MCF 10A (cell line): ENCODE results near the gene HES3. TPM values are rescaled to one million over a fixed set of nuclear protein-coding genes. Genes with fewer than 3 reads are reported as not detected.

Experiments used
- BruUV-seq: library from RNA; stranded (reverse); fragments of 400-500 nt; replicated peaks from 2 replicates; lab custom pipeline; 2021; lab: Mats Ljungman, UMichigan
- CTCF ChIA-PET: fragments of 300-600 bp; sonication (Branson Sonifier 250); formaldehyde crosslinking; extraction: SDS; loops from one replicate; lab custom pipeline; 2021; ENCODE audit warnings: antibody characterized with exemption, inconsistent platforms; lab: Yijun Ruan, JAX
- POLR2A ChIA-PET: fragments of 300-600, 350-650 bp; sonication (Branson Sonifier 250); formaldehyde crosslinking; extraction: SDS; loops from one replicate; lab custom pipeline; 2020; ENCODE audit warnings: antibody characterized with exemption, inconsistent platforms; lab: Yijun Ruan, JAX
- DNase-seq: peaks from one replicate; pipeline ENCODE4 v3.0.0-alpha.2; 2018; ENCODE audit not compliant: unreplicated experiment
- H3K27ac Mint-ChIP-seq: one replicate; pipeline ENCODE4 v1.8.0; 2022; ENCODE audit warnings: mild to moderate bottlenecking, low read depth, mixed read lengths; ENCODE audit not compliant: unreplicated experiment
- H3K27me3 Mint-ChIP-seq: one replicate; pipeline ENCODE4 v1.8.0; 2022; ENCODE audit warnings: mixed read lengths; ENCODE audit not compliant: insufficient read depth, unreplicated experiment
- H3K36me3 Mint-ChIP-seq: one replicate; pipeline ENCODE4 v1.8.0; 2022; ENCODE audit warnings: mild to moderate bottlenecking, moderate library complexity, mixed read lengths; ENCODE audit not compliant: insufficient read depth, unreplicated experiment
- H3K4me1 Mint-ChIP-seq: one replicate; pipeline ENCODE4 v1.8.0; 2022; ENCODE audit warnings: mixed read lengths; ENCODE audit not compliant: insufficient read depth, unreplicated experiment
- H3K4me3 Mint-ChIP-seq: one replicate; pipeline ENCODE4 v1.8.0; 2022; ENCODE audit warnings: mild to moderate bottlenecking, moderate library complexity, mixed read lengths; ENCODE audit not compliant: unreplicated experiment
- H3K9me3 Mint-ChIP-seq: one replicate; pipeline ENCODE4 v1.8.0; 2022; ENCODE audit warnings: mixed read lengths; ENCODE audit not compliant: unreplicated experiment
- intact Hi-C: fragments of 100-400 bp; cut with micrococcal nuclease; formaldehyde crosslinking; loops from 2 replicates; pipeline ENCODE4 v1.14.1; 2022
- total RNA-seq: library from RNA; stranded (reverse); gene quantifications from 2 replicates; pipeline ENCODE4 v1.2.3, GENCODE V29; 2022
- TF ChIP-seq, protein P1 (sequence below): fragments of 200-600 bp; IDR thresholded peaks from one replicate; pipeline ENCODE4 v1.8.0; 2022; ENCODE audit warnings: antibody characterized with exemption, mild to moderate bottlenecking; ENCODE audit not compliant: unreplicated experiment

HES3 gene
- total RNA-seq, 1 experiment from 2014 or later = not detected

DNA sequence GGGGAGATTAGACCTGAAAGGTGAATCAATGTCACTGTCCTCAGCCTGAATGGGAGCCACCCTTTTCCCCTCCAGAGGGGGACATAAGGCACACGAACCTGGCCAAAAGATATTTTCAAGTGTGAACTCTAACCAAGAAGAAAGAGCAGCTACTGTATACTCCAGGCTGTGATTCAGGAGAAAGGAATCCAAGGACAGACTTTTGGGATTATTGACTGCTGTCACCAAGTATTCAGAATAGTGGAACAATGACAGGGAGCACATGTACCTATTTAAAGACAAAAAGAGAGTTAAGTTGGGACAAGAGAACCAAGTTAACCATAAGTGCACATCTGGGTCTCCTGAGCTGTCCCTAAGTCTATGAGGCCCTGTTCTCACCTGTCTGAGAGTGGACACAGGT is 10.6 kb upstream of the HES3 start:
- H3K4me1 Mint-ChIP-seq = peaks cover 10% of the 10 kb centered on the region
- H3K36me3 Mint-ChIP-seq = peaks cover 56% of the 10 kb centered on the region
- ChIA-PET POLR2A (interaction anchor here (0.6 to 4.0 kb wide), 2 partner anchors 35 to 320 kb away, joined by 3 to 42 read pairs; partner anchors contain the start of gene RPL22), CTCF (interaction anchor here (0.8 kb wide), 1 partner anchor 27 kb away, joined by 3 read pairs; the partner anchor contains the start of gene RNF207)
- intact Hi-C loops = no loop called here
- H3K9me3 Mint-ChIP-seq = no peaks in the 10 kb centered on the region
- TF ChIP-seq, protein P1, sequence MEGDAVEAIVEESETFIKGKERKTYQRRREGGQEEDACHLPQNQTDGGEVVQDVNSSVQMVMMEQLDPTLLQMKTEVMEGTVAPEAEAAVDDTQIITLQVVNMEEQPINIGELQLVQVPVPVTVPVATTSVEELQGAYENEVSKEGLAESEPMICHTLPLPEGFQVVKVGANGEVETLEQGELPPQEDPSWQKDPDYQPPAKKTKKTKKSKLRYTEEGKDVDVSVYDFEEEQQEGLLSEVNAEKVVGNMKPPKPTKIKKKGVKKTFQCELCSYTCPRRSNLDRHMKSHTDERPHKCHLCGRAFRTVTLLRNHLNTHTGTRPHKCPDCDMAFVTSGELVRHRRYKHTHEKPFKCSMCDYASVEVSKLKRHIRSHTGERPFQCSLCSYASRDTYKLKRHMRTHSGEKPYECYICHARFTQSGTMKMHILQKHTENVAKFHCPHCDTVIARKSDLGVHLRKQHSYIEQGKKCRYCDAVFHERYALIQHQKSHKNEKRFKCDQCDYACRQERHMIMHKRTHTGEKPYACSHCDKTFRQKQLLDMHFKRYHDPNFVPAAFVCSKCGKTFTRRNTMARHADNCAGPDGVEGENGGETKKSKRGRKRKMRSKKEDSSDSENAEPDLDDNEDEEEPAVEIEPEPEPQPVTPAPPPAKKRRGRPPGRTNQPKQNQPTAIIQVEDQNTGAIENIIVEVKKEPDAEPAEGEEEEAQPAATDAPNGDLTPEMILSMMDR = no peak
- peak overlapping the region; percentile 61 for H3K27ac Mint-ChIP-seq
- no peak overlapping the region for H3K4me3 Mint-ChIP-seq
- DNase-seq = no peak
- BruUV-seq = no TSS peak
- no peaks in the 10 kb centered on the region for H3K27me3 Mint-ChIP-seq

DNA sequence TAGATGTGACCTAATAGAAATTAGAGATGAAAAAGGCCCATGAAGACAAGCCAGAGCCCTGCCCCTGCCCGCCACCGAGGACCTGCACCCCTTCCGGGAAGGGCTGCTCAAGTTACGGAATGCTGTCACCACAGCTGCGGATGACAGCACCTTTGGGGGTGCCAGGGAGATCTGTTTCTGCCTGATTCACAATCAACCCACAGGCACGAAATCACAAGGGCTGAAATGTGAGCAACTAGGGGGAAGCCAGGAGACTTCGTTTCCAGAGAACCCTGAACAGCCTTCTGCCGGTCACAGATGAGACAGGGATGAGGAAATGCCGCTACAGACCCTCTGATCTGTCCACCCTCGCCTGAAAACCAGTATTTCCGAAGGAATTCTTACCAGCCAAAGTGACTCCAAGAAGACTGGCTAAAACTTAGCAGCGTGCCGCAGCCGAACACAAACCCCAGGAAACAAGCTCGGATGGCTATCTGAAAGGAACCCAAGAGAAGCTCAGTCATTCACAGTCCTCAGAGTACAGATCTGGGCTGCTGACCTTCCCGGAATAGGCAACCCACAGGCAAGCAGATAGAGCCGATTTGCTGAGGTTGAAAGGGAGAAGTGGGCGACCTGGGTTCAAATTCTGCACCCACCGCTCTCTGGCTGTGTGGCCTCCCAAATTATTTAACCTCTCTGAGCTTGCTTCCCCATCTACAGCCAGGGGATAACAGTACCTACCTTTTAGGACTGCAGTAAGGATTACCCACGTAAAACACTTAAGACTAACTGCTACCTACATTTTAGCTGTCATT is 9.3 kb upstream of the HES3 start:
- Mint-ChIP-seq H3K27me3 (no peaks in the 10 kb centered on the region), H3K36me3 (peaks cover 51% of the 10 kb centered on the region), H3K9me3 (no peaks in the 10 kb centered on the region), H3K4me1 (peaks cover 10% of the 10 kb centered on the region), H3K27ac (peak overlapping the region; percentile 75), H3K4me3 (peak overlapping the region; percentile 77)
- TF ChIP-seq, protein P1 = no peak
- intact Hi-C loops = no loop called here
- ChIA-PET CTCF (interaction anchor here (0.7 to 2.0 kb wide), 7 partner anchors 9 to 37 kb away, joined by 3 to 10 read pairs (median 4); no protein-coding TSS in a partner anchor), POLR2A (interaction anchor here (0.7 to 4.0 kb wide), 11 partner anchors 9 to 163 kb away, joined by 3 to 42 read pairs (median 4); partner anchors contain the start of genes RNF207 and RPL22)
- no TSS peak for BruUV-seq
- no peak for DNase-seq

DNA sequence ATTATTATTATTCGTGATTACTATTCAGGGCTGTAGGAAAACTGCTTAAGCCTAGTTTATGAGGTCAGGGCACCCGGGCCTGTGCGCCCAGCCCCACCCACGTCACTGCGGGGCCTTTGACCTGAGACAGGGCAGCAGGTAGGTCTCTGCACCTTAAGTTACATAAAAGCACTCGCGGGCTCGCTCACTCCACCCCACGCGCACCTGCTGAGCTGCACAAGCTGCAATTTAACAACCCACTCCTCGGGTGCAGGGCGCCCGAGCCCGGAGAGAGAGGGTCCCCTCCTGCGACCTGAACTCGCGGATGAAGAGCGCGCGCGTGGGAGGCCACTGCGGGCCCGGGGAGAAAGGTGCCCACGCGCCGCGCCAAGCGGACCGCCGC is 8.7 kb upstream of the HES3 start:
- DNase-seq = no peak
- ChIA-PET CTCF (interaction anchor here (0.7 to 2.0 kb wide), 7 partner anchors 9 to 37 kb away, joined by 3 to 10 read pairs (median 4); no protein-coding TSS in a partner anchor), POLR2A (interaction anchor here (0.7 to 4.0 kb wide), 12 partner anchors 10 to 162 kb away, joined by 3 to 42 read pairs (median 4); partner anchors contain the start of genes RNF207 and RPL22)
- Mint-ChIP-seq H3K9me3 (no peaks in the 10 kb centered on the region), H3K4me1 (peaks cover 10% of the 10 kb centered on the region), H3K36me3 (peaks cover 46% of the 10 kb centered on the region), H3K27me3 (no peaks in the 10 kb centered on the region), H3K4me3 (peak overlapping the region; percentile 77), H3K27ac (no peak overlapping the region)
- TF ChIP-seq, protein P1 = no peak
- BruUV-seq = no TSS peak
- intact Hi-C loops = no loop called here

DNA sequence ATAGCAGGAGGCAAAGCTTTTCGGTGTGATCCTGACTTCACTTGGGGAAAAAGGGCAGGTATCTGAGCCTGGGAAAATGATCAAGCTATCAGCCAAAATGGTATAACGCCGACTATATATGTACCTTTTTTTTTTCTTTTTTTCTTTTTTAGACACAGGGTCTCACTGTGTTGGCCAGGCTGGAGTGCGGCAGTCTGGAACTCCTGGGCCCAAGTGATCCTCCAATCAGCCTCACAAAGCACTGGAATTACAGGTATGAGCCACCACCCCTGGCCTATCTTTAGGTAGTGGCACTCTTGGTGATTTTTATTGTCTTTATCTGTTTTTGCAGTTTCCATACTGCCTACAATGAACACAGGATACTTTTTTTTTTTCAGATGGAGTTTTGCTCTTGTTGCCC is 6.9 kb upstream of the HES3 start:
- Mint-ChIP-seq H3K4me1 (peaks cover 10% of the 10 kb centered on the region), H3K27ac (no peak overlapping the region), H3K36me3 (peaks cover 27% of the 10 kb centered on the region), H3K9me3 (no peaks in the 10 kb centered on the region), H3K27me3 (peaks cover 14% of the 10 kb centered on the region), H3K4me3 (no peak overlapping the region)
- intact Hi-C loops = no loop called here
- BruUV-seq = no TSS peak
- TF ChIP-seq, protein P1 = no peak
- CTCF ChIA-PET = interaction anchor here (0.6 to 2.4 kb wide), 4 partner anchors 10 to 117 kb away, joined by 3 to 16 read pairs (median 4); no protein-coding TSS in a partner anchor
- no peak for DNase-seq
- POLR2A ChIA-PET = interaction anchor here (0.6 to 4.0 kb wide), 2 partner anchors 17 to 38 kb away, joined by 3 to 42 read pairs; partner anchors contain the start of gene RPL22
